Suppressor macrophage (primary cell): ENCODE data around the gene EPS8L1.

Experiments used
- DNase-seq, 4 experiments: peaks; one replicate each; pipeline ENCODE4 v3.0.0-alpha.2; 2020 to 2022

The EPS8L1 gene

DNA sequence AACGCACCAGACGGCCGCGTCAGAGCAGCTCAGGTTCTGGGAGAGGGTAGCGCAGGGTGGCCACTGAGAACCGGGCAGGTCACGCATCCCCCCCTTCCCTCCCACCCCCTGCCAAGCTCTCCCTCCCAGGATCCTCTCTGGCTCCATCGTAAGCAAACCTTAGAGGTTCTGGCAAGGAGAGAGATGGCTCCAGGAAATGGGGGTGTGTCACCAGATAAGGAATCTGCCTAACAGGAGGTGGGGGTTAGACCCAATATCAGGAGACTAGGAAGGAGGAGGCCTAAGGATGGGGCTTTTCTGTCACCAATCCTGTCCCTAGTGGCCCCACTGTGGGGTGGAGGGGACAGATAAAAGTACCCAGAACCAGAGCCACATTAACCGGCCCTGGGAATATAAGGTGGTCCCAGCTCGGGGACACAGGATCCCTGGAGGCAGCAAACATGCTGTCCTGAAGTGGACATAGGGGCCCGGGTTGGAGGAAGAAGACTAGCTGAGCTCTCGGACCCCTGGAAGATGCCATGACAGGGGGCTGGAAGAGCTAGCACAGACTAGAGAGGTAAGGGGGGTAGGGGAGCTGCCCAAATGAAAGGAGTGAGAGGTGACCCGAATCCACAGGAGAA is 39.9 kb downstream of the EPS8L1 start:
- no peak for DNase-seq

DNA sequence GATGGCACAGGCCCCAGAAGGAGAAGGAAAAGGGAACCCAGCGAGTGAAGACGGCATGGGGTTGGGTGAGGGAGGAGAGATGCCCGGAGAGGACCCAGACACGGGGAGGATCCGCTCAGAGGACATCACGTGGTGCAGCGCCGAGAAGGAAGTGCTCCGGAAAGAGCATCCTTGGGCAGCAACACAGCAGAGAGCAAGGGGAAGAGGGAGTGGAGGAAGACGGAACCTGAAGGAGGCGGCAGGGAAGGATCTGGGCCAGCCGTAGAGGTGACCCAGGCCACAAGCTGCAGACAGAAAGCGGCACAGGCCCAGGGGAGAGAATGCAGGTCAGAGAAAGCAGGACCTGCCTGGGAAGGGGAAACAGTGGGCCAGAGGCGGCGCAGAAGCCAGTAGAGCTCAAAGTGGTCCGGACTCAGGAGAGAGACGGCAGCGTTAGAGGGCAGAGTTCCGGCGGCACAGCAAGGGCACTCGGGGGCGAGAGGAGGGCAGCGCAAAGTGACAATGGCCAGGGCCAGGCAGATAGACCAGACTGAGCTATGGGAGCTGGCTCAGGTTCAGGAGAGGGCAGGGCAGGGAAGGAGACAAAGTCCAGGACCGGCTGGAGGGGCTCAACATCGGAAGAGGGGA is 40.7 kb downstream of the EPS8L1 start:
- DNase-seq = peak; percentile 79 to 91 (median 87)

DNA sequence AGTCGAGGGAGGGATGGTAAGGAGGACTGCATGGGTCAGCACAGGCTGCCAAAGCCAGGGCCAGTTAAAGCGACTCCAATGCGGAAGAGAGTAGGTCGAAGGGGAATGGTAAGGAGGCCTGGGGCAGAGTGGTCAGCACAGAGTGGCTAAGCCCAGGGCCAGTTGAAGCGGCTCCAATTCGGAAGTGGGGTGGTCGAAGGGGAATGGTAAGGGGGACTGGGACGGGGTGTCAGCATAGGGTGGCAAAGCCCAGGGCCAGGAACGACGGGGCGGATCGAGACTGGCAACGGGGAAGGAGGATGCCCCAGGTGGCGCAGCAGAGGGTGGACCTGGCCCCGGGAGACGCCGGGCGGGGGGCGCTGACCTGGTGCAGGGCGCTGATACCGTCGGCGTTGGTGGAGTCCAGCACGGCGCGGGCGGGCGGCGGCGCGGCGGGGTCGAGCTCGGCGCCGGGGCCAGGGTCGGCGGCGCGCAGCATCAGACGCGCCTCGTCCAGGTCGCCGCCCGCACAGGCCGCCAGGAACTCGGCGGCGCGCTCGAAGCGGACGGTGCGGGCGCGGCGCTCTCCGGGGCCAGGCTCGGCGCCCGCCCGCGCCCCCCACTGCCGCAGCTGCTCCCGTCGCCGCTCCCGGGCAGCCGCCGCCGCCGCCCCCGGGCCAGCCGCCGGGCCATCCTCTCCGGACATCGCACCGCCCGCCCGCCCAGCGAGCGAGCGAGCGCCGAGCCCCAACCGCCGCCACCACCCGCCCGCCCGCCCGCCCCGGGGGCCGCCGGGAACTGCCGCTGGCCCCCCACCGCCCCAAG is 41.4 kb downstream of the EPS8L1 start, which contains the start of gene PPP1R12C:
PPP1R12C (minus strand) TSS at position 779 of the 804 bp plus-strand sequence; CDS start at position 685, 94 bp downstream.
- peak; percentile 14 to 53 (median 43) for DNase-seq

DNA sequence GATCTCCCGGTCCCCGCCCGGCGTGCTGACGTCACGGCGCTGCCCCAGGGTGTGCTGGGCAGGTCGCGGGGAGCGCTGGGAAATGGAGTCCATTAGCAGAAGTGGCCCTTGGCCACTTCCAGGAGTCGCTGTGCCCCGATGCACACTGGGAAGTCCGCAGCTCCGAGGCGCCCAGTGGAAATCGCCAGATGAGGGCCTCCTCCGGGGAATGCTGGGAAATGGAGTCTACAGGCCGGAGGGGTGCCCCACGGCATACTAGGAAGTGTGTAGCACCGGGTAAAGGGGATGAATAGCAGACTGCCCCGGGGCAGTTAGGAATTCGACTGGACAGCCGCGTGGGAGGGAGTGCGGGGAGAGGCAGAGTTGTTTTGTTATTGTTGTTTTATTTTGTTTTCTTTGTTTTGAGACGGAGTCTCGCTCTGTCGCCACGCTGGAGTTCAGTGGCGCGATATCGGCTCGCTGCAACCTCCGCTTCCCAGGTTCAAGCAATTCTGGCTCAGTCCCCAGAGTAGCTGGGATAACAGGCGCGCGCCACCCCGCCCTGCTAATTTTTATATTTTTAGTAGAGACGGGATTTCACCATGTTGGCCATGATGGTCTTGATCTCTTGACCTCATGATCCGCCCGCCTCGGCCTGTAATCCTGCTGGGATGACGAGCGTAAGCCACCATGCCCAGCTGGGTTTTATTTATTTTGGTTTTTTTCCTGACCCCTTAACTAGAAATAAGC is 42.2 kb downstream of the EPS8L1 start:
- peak; percentile 98 to 99 (median 99) for DNase-seq

DNA sequence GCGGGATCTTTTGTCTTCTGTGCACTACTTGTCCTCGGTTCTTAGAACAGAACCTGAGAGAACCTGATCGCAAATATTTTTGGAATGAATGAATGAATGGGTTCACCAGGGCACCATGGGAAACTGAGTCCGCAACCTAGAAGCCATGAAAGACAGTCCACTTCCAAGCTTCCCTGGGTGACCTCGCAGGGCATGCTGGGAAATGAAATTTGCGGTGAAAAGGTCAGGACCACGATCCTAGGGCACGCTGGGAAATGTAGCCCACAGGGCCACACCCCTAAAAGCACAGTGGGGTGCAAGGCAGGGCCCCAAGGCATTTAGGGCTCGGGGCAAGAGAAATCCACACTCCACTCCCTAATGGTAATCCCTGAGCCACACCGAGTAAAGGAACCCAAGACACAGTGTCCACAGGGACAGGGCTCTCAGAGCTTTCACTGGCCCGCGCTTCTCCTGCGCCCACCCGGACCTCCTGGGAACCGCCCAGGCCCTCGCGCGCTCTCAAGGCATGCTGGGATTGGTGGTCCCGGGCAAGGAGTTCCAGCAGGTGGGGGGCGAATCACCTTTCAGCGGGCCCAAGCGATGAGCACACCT is 42.8 kb downstream of the EPS8L1 start:
- peak; percentile 42 to 70 (median 55) for DNase-seq

DNA sequence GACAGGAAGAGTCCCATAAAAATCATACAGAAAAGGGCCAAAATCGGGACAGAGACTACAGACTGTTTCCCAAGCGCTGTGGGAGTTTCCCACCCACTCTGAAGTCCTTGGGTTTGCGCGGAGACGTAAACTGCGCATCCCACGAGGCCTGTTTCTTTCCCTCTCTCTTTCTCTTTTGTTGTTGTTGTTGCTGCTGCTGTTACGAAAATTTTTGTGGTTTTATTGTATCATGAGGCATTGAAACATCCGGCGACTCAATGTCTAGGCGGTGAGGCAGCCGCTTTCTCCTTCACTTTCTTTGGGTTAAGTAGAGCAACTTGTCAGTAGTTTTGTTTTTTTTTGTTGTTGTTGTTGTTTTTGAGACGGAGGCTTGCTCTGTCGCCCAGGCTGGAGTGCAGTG is 43.4 kb downstream of the EPS8L1 start:
- peak in 3 of 4 experiments; percentile 24 to 43 (median 39) for DNase-seq

DNA sequence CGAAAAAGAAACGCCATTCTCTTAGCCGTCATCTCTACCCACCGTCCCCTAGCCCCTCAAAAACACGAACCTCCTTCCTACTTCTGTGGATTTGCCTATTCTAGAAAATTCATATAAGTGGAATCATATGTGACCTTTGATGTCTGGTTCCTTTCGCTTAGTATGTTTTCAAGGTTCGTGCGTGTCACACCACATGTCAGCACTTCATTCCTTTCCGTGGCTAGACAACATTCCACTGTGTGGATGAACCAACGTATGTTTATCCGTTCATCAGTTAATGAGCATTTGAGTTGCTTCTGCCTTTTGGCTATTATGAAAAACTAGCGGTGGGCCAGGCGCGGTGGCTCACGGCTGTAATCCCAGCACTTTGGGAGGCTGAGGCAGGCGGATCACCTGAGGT is 55.8 kb downstream of the EPS8L1 start:
- no peak for DNase-seq

DNA sequence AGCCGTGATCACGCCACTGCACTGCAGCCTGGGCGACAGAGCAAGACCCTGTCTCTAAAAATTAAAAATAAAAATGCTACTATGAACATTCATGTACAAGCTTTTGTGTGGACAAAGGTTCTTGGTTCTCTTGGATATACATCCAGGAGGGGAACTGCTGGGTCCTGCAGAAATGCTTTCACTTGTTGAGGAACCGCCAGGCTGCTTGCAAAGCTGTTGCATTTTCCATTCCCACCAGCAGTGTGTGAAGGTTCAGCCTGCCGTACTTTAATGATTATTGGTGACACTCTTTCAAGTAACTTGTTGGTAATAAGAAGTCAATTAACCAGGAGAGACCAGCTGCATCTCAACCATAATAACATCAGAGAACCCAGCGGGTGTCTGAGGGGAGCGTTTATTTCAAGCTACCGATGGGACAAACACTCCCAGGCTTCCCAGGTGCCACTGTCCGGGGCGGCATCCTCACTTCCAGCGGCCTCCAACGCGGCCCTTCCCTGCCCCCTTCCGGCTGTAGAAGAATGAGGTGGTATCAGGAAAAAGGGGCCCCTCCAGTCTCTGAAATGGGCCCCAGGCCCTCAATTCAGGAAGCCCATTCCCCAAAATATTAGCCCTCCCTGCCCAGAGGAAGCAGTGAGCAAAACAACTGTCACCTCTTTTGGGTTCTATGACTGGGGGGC is 56.9 kb downstream of the EPS8L1 start:
- peak in 3 of 4 experiments; percentile 23 to 41 (median 32) for DNase-seq

DNA sequence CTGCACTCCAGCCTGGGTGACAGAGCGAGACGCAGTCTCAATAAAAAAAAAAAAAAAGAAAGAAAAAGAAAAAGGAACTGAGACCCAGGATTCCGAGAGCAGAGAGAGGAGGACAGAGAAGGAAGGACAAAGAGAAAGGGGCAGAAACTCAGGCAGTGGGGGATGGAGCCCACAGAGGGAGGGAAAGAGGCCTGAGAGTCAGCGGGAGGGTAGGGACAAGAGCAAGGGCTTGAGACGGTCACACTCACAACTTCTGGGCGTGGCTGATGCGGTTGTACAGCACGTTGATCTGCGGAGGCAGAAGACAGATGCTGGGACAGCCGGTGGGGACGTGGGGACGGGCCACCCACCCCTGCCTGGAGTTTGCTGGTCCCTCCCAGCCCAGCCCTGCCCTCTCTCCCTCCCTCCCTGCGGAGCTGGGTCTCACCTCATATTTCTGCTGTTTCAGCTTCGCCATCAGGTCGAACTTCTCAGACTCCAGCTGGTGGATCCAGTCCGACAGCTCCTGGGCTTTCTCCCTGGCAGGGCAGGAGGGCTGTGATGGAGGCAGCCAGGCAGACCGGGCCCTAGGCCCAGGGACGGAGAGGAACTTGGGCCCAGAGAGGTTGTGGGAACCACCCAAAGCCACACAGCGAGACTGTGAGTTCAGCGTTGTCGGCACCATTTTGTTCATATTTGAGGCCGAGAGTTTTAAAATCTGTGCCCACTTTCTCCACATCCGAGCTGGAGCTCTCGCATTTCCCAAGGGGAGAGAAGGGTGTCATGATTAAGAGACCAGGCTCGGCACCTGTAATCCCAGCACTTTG is 58.2 kb downstream of the EPS8L1 start:
- peak in 2 of 4 experiments; percentile 28 to 29 for DNase-seq

DNA sequence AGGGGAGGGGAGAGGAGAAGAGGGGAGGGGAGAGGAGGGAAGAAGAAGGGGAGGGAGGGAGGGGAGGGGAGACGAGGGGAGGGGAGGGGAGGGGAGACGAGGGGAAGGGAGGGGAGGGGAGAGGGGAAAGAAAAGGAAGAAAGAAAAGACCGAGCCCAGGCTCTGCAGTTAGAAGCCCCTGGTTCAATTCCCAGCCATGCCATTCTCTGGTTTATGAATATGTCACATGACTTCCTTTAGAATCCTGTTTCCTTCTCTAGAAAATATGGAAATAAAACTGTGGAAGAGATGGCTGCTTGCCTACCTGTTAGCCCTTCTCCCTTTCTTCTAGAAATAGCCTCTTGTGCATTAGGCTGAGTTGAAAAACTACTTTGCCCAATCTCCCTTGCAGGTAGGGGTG is 59.1 kb downstream of the EPS8L1 start:
- no peak for DNase-seq

DNA sequence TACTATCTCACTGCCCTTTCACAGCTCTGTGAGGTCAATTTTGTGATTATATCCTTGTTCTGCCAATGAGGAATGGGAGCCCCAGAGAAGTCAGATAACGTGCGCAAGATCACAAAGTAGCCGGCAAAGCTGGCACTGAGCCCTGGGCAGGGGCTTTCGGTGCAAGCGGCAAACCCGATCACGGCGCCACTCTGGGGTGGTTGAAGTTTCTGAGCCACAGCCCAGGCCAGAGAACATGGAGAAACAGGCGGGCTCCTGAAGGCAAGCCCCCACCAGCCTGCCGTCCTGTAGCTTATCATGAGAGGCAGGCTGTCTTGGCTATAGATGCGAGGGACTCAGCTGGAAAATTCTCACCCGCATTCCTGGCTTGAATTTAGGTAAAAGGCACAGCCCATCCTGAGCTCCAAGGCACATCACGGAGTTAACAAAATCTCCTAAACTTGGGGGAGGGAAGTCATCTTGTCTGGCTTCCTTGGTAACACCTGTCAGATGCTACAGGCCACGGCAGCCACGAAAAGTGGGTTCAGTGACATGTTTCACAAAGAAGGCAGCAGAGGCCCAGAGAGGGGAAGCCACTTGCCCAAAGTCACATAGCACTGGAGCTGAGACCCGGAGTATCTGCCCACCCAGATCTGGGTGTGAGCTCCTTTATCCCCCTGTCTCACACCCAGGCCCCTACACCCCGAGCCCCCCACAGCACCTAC is 60.9 kb downstream of the EPS8L1 start:
- DNase-seq = no peak
